GM18498 (cell line): ENCODE results near the gene TFDP1.

Source experiments
- ATAC-seq: cut with Tn5 transposase; IDR thresholded peaks from one replicate; pipeline ENCODE4 v1.9.1; 2021; ENCODE audit warnings: mild to moderate bottlenecking, moderate library complexity; ENCODE audit not compliant: unreplicated experiment

The TFDP1 gene

DNA sequence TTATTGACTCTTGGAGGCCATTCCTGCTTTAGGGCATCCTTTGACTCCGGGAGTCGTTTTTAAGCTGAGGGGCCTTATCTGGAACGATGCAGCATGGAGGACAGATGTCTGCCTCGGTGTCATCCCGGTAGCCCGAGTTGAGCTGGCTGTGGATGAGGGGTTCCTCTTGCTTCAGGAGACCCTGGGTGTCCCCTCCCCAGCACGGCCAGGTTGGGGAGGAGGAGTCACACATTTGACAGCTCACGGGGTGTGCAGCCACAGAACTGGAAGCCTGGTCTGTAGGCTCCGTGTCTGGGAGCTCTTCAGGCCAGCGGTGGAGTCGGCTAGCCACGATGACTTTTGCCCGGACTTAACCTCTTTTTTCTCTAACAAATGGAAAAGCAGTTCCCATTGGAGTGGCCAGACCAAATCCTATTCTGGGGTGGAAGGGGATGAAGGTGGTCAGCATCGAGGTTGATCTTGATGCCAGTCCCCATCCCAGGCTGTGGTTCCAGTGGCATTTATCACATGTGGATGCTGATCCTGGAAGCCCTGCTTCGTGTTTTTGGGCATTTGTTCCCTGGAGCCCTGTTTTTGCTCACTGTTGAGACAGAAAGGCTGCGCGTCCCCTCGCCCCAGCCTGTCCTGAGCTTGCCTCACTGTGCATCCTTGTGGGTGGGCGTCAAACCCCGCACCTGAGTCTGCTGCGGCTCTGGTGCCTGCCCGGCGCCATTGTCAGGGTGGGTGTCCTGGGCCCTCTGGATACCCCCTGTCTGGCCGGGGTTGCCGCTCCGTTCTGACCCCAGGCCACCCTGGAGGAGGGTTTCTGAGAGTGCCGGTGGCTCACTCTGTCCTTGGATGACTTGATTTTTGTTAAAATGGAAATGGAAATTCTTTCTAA lies 12.0 kb downstream of the TFDP1 start:
- ATAC-seq = no peak

GRCh38 chr13:113597391-113598080 lies 13.0 kb downstream of the TFDP1 start:
- no peak for ATAC-seq

- no peak for ATAC-seq
Observed at GRCh38 chr13:113598081-113598410, 13.5 kb downstream of the TFDP1 start.

DNA sequence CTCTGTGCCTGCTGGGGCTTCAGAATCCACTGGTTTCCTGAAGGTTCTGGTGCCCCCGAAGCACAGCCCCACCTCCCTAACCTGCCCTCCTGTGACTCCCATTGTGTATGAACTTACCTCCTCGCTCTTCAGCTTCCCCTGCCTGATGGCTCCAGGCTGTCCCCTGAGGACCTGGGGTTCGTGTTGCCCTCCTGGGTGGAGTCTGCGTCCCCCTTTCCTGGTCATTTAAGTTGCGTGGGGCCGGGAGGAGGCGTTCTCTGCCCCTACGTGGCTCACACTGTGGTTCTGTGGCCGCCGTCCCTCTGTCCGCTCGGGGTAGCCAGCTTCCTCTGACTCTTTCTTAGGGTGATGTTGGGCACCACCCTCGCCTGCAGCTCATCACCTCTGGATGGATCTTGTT lies 13.9 kb downstream of the TFDP1 start:
- ATAC-seq = no peak

DNA sequence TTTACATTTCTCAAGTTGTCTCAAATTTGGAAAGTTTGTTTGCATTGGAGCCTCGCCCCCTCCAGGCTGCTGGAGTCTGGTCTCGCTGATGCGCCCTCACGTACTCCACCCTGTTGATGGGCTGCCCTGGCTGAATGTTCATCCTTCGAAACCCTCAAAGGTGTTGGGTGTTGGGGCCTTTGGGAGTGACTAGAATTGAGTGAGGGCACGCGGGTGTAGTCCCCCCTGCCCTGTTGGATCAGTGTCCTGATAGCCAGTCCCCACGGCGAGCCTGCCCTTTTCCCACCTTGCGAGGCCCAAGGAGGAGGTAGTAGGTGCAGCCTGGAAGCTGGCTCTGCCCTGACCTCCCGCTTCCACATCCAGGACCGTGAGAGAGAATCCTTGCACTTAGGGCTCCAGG lies 14.8 kb downstream of the TFDP1 start:
- no peak for ATAC-seq

- no peak for ATAC-seq
Observed at GRCh38 chr13:113601166-113602070, 16.9 kb downstream of the TFDP1 start.

DNA sequence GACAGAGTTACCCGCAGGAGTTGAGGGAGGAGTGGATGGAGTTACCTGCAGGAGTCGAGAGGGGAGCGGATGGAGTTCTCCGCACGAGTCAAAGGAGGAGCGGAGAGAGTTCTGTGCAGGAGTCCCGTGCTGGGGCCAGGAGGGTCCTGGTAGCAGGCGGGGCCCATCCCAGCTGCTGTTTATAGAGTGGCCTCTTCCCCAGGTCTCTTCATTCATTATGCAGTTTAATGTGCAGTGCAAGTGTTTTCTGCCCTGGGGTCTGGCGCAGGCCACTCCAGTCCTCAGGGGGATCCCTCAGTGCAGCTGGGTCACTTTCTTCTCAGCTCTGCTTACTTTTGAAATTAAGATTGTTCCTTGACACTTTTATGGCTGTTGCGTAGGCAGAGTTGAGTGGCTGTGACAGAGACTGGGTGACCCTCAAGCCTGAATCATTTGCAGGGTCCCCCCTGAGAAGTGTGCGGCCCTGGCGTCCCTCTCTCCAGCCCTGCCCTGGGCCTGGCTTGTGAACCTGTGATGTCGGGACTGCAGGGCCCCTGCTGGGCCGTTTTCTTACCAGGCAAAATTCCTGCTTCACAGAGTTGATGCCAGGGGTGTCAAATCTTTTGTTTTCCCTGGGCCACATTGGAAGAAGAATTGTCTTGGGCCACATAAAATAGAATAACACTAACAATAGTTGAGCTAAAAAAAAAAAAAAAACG lies 17.9 kb downstream of the TFDP1 start:
- no peak for ATAC-seq

- no peak for ATAC-seq
Observed at GRCh38 chr13:113603116-113603710, 18.7 kb downstream of the TFDP1 start.

- ATAC-seq = no peak
Observed at GRCh38 chr13:113604186-113604585, 19.6 kb downstream of the TFDP1 start.

- ATAC-seq = no peak
Observed at GRCh38 chr13:113605461-113605860, 20.9 kb downstream of the TFDP1 start.

GRCh38 chr13:113605866-113606438 lies 21.4 kb downstream of the TFDP1 start:
- ATAC-seq = no peak

GRCh38 chr13:113607056-113607888 lies 22.7 kb downstream of the TFDP1 start:
- ATAC-seq = no peak

DNA sequence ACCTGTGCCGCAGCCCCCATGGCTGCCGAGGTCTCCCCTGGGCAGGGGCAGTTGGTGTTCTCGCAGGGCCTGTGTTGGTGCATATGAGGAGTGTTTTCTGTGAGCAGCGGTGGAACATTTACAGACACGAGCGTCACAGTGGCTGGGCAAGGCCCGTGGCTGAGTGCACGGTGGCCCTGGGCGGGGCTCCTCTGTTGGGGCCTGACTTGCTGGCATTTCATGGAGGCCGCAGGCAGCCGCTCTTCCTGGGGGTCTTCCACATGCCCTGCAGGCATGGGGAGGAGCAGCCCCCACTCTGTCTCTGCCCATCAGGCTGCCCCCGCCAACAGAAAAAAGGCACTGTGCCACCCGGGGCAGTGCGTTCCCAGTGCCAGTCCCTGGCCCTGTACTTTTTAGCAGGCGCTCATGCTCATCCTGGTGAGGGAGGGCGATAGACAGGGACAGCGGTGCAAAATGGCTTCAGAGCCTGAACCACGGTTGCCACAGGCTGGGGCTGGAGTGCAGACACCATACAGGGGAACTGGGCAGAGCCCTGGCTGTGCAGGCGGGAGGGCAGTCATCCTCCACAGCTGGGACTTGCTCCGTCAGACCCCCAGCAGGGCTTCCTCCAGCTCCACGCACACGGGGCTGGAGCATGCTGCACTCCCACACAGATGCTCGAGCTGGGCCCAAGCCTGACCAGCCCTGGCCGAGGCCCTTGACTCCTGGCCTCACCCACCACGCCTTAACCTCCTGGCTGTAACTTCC lies 23.5 kb downstream of the TFDP1 start:
- ATAC-seq = no peak

DNA sequence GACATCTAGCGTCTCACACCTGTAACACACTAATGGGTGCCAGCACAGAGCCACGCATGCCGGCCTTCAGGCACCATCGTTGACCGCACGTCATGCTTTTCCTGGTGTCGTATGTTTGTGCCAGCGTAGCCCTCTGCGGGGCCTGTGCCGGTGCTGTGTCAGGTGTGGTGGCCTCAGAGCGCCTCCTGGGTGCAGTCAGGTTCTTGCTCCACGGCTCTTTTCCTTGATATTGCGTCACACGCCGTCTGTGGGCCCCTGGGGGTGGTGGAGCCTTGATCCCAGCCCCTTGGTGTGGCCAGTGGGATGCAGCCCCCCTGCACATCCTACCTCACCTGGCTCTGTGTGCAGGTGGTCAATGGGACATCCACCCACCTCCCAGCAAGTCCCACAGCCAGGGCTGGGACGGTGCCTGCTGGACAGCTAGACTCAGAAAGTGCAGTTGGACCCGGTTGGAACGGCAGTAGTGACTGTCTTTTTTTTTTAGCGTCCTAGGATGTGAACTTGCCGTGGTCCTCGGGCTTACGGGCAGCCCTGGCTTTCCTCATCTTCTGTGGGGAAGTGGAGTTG lies 24.5 kb downstream of the TFDP1 start:
- ATAC-seq = no peak

DNA sequence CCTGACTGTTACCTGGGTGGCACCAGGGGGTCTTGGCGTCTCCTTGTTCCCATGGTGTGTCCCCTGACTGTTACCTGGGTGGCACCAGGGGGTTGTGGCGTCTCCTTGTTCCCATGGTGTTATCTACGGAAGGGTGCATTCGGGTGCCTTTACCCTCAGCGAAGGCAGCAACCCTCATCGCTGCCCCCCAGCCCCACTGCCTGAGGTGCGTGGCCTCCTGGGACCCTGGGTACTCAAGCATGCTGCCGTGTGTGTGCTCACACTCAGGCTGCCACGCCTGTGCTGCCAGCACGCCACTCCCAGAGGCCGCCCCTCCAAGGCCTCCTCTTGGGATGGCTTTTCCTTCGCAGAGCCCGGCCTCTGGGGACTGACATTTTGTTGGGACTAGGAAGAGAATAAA lies 25.1 kb downstream of the TFDP1 start:
- ATAC-seq = no peak

- no peak for ATAC-seq
Observed at GRCh38 chr13:113610266-113610665, 25.7 kb downstream of the TFDP1 start.

DNA sequence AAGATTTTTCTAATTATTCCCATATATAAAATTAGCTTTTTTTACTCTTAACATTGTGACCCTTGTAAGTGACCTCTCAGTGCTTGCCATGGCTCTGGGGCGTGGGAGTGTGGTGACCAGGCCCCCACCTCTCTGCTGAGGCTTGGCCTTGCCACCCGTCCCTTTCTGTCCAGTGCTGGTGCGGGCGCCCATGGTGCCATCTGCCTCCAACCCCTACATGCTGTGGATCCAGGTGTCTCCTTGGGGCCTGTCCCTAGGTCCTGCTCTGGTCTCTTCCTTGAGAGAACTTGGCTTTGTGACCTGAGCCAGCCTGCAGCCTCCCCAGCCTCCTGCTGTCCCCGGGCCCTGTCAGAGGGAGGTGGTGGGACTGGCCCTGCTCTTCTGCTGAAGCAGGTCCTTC lies 27.4 kb downstream of the TFDP1 start:
- ATAC-seq = no peak

GRCh38 chr13:113612607-113613006 lies 28.1 kb downstream of the TFDP1 start:
- ATAC-seq = no peak
